ENCODE results near the gene ZNF841. TPM values are rescaled to one million over a fixed set of nuclear protein-coding genes. Genes with fewer than 3 reads are reported as not detected.

The ZNF841 gene
- total and polyA plus RNA-seq, 2 of the 13 experiments (the other 11 are each of a cell fraction or from before 2014, with no cell fraction given): 6.2 to 14.2 TPM

DNA sequence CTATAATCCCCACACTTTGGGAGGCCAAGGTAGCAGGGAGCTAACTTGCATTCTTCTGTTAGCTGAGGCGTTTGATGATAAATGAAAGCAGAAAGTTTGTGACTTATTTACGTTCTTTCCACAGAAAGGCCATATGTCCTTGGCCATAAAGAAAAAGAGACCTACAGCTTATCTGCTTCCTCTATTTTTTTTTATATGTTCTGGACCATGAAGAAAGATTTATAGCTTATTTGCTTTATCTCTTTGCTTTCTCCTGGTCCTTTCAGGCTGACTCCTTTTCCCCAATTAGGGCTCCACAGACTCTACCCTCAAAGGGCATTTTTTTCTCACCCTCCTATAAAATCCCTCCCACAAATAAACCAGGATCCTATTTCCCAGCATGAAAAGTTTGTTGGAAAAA, 45.6 kb upstream of the ZNF841 start:
- no peak for TF ChIP-seq HIVEP1 (CRISPR knock-in tag; IDR thresholded peaks at IDR 0.05)
- no peak for TF ChIP-seq ZNF552 (CRISPR knock-in tag; IDR thresholded peaks at IDR 0.05; ENCODE audit: borderline replicate concordance)
- TF ChIP-seq ZNF850 (CRISPR knock-in tag; conservative IDR thresholded peaks at IDR 0.05): no peak
- TF ChIP-seq SMYD3 (CRISPR knock-in tag; IDR thresholded peaks at IDR 0.05): no peak
- no peak for TF ChIP-seq SKI (IDR thresholded peaks at IDR 0.05; ENCODE audit: partially characterized antibody)
- TF ChIP-seq, protein P1, sequence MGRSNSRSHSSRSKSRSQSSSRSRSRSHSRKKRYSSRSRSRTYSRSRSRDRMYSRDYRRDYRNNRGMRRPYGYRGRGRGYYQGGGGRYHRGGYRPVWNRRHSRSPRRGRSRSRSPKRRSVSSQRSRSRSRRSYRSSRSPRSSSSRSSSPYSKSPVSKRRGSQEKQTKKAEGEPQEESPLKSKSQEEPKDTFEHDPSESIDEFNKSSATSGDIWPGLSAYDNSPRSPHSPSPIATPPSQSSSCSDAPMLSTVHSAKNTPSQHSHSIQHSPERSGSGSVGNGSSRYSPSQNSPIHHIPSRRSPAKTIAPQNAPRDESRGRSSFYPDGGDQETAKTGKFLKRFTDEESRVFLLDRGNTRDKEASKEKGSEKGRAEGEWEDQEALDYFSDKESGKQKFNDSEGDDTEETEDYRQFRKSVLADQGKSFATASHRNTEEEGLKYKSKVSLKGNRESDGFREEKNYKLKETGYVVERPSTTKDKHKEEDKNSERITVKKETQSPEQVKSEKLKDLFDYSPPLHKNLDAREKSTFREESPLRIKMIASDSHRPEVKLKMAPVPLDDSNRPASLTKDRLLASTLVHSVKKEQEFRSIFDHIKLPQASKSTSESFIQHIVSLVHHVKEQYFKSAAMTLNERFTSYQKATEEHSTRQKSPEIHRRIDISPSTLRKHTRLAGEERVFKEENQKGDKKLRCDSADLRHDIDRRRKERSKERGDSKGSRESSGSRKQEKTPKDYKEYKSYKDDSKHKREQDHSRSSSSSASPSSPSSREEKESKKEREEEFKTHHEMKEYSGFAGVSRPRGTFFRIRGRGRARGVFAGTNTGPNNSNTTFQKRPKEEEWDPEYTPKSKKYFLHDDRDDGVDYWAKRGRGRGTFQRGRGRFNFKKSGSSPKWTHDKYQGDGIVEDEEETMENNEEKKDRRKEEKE (IDR thresholded peaks at IDR 0.05): no peak
- TF ChIP-seq ZNF781 (CRISPR knock-in tag; IDR thresholded peaks at IDR 0.05; ENCODE audit: borderline replicate concordance, not compliant biosample characterization): no peak
- no peak for TF ChIP-seq ZNF749 (CRISPR knock-in tag; IDR thresholded peaks at IDR 0.05; ENCODE audit: borderline replicate concordance)
- TF ChIP-seq ZFP1 (CRISPR knock-in tag; IDR thresholded peaks at IDR 0.05): no peak
- no peak for TF ChIP-seq AHR (CRISPR knock-in tag; IDR thresholded peaks at IDR 0.05)
- TF ChIP-seq, protein P2, sequence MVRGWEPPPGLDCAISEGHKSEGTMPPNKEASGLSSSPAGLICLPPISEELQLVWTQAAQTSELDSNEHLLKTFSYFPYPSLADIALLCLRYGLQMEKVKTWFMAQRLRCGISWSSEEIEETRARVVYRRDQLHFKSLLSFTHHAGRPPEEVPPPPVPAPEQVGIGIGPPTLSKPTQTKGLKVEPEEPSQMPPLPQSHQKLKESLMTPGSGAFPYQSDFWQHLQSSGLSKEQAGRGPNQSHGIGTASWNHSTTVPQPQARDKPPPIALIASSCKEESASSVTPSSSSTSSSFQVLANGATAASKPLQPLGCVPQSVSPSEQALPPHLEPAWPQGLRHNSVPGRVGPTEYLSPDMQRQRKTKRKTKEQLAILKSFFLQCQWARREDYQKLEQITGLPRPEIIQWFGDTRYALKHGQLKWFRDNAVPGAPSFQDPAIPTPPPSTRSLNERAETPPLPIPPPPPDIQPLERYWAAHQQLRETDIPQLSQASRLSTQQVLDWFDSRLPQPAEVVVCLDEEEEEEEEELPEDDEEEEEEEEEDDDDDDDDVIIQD (CRISPR knock-in tag; IDR thresholded peaks at IDR 0.05; ENCODE audit: low read depth): no peak
- TF ChIP-seq NONO (IDR thresholded peaks at IDR 0.05): no peak
- no peak for TF ChIP-seq NONO (CRISPR knock-in tag; conservative IDR thresholded peaks at IDR 0.05)
- TF ChIP-seq ZNF773 (CRISPR knock-in tag; IDR thresholded peaks at IDR 0.05; ENCODE audit: borderline replicate concordance): no peak
- no peak for TF ChIP-seq PHF8 (CRISPR knock-in tag; IDR thresholded peaks at IDR 0.05)
- no peak for TF ChIP-seq ZFP82 (CRISPR knock-in tag; IDR thresholded peaks at IDR 0.05; ENCODE audit: borderline replicate concordance)
- no peak for TF ChIP-seq ZNF713 (CRISPR knock-in tag; IDR thresholded peaks at IDR 0.05)
- no peak for TF ChIP-seq ZSCAN21 (CRISPR knock-in tag; IDR thresholded peaks at IDR 0.05; ENCODE audit: borderline replicate concordance)
- no peak for TF ChIP-seq HOXA5 (CRISPR knock-in tag; IDR thresholded peaks at IDR 0.05)
- no peak for TF ChIP-seq NR1H2 (CRISPR knock-in tag; IDR thresholded peaks at IDR 0.05; ENCODE audit: borderline replicate concordance, low read depth)
- H3K27ac ChIP-seq (ENCODE audit: extremely low read length, insufficient read depth, low read length): no peak overlapping the region
- WGBS (ENCODE audit: low lambda C conversion rate): 91% methylated on average over 2 of the region's 2 CpGs
- H3K4me1 ChIP-seq (ENCODE audit: insufficient read depth, low read length): peaks cover 25% of the 10 kb centered on the region
- H3K4me3 ChIP-seq (replicated peaks in 1 of 3; ENCODE audit: insufficient read depth in 1 of 3, low read depth in 2 of 3, low read length in 3 of 3): no peak overlapping the region
- in situ Hi-C loops (cut with HindIII; ENCODE audit: extremely low pct_ligation_motif_present, low pct_unique_long_range_greater_than_20kb): no loop called here
- peaks cover 18% of the 10 kb centered on the region for H3K79me2 ChIP-seq (ENCODE audit: insufficient read depth, low read length)
- H3K4me2 ChIP-seq (ENCODE audit: low read depth, low read length): no peak overlapping the region
- intact Hi-C loops (cut with micrococcal nuclease; ENCODE audit: unreplicated experiment): no loop called here
- peaks cover 36% of the 10 kb centered on the region for H3K9me3 ChIP-seq (ENCODE audit: low read length)
- no peaks in the 10 kb centered on the region; a peak in 2 of 5 replicates for H3K27me3 ChIP-seq (ENCODE audit: control insufficient read depth in 1 of 2, insufficient read depth in 2 of 2, low read length in 2 of 2)
- H2AFZ ChIP-seq (ENCODE audit: low read length): no peak overlapping the region
- CTCF ChIA-PET (ENCODE audit: low intra/inter-chr PET ratio, low total read pairs): no interaction called here
- no peak overlapping the region for H3K9ac ChIP-seq (ENCODE audit: insufficient read depth, low read depth, low read length)
- no peaks in the 10 kb centered on the region for H4K20me1 ChIP-seq (ENCODE audit: insufficient read depth, low read length)
- DNase-seq (ENCODE audit: low spot score) (no peak), ATAC-seq (no peak), FAIRE-seq (no peak)
- no TSS peak for BruUV-seq (replicated peaks)
- no peaks in the 10 kb centered on the region; a peak in 1 of 5 replicates for H3K36me3 ChIP-seq (replicated peaks in 1 of 2; ENCODE audit: control insufficient read depth in 1 of 2, insufficient read depth in 2 of 2, low read length in 2 of 2)
- POLR2A ChIA-PET: interaction anchor here (3.9 kb wide), 1 partner anchor 48 kb away, joined by 23 read pairs; the partner anchor contains the start of gene PPP2R1A

All from HepG2 (cell line).